Right atrium auricular region (tissue), 2 donors: ENCODE data around the gene PTGER3. TPM values are rescaled to one million over a fixed set of nuclear protein-coding genes. Genes with fewer than 3 reads are reported as not detected.
"Not testable (repeated sequence)": the region's sequence is repeated elsewhere in the genome, so short reads cannot be mapped to it uniquely, and the experiment has no call there.

Experiments
- DNase-seq: peaks from one replicate; pipeline ENCODE4 v3.0.0-alpha.2; 2019; ENCODE audit warnings: low spot score
- H3K27ac ChIP-seq, 2 donors: fragments of 200-600 bp; sonication (generic); 1 replicate in 1 of 2; 2 replicates in 1 of 2; pipeline ENCODE4 v1.5.1; 2016 to 2019
- H3K27me3 ChIP-seq, 2 donors: fragments of 200-600 bp; sonication (generic); one replicate each; pipeline versions ENCODE4 v1.5.1 to v1.6.0; 2017 to 2019
- H3K36me3 ChIP-seq: fragments of 200-600 bp; sonication (generic); one replicate; pipeline ENCODE4 v1.5.1; 2016
- H3K4me1 ChIP-seq, 2 donors: fragments of 200-600 bp; sonication (generic); one replicate each; pipeline versions ENCODE4 v1.5.1 to v1.6.0; 2017 to 2019
- H3K4me3 ChIP-seq, 2 donors: fragments of 200-600 bp; sonication (generic); 1 replicate in 1 of 2; 2 replicates in 1 of 2; pipeline ENCODE4 v1.5.1; 2017 to 2019; ENCODE audit warnings: mild to moderate bottlenecking in 1 of 2, moderate library complexity in 1 of 2
- H3K9me3 ChIP-seq, 2 donors: fragments of 200-600 bp; sonication (generic); one replicate each; pipeline ENCODE4 v1.5.1; 2019
- total RNA-seq, 2 donors: library from RNA; depleted of rRNA; stranded (reverse); fragments of >200 nt; gene quantifications; one replicate each; pipeline ENCODE4 v1.1.0, GENCODE V29; 2016
- TF ChIP-seq, protein P1 (sequence below), 2 donors: fragments of 200-600 bp; sonication (generic); IDR thresholded peaks; one replicate each; pipeline ENCODE4 v1.5.1; 2019; ENCODE audit warnings: antibody characterized with exemption in 2 of 2

The PTGER3 gene
- total RNA-seq, 2 donors from 2014 or later = 0.52 to 4.6 TPM

DNA sequence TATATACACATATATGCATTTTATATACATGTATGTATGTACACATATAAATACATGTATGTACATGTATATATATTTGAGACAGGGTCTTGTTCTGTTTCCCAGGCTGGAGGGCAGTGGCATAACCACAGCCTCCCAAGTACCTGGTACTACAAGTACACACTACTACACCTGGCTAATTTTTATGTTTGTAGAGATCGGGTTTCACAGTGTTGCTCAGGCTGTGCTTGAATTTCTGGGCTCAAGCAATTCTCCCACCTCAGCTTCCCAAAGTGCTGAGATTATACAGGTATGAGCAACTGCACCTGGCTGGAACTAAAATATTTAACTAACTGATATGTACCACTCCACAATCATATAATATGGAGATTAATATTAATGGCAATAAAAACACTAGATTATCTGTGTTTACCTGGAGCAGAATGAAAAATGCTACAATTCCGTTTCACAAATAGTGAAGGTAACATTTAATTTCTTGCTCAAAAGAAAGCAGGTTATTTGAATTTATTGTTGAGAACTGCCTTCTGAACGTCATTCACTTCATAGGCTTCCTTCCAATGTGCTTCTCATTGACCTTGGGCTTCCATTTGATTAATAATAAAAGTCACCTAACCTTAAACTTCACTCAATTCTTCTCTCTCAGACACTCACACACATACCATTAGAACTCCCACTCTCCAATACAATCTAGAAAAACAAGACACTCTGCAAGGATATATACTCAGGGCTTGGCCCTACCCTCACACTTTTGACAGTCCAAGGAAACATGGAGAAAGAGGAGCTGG lies 57.0 kb downstream of the PTGER3 start:
- Histone ChIP-seq H3K9me3 (no peaks in the 10 kb centered on the region), H3K27me3 (no peaks in the 10 kb centered on the region), H3K4me3 (no peak overlapping the region), H3K27ac (no peak overlapping the region), H3K4me1 (no peaks in the 10 kb centered on the region), H3K36me3 (no peaks in the 10 kb centered on the region)
- TF ChIP-seq, protein P1, sequence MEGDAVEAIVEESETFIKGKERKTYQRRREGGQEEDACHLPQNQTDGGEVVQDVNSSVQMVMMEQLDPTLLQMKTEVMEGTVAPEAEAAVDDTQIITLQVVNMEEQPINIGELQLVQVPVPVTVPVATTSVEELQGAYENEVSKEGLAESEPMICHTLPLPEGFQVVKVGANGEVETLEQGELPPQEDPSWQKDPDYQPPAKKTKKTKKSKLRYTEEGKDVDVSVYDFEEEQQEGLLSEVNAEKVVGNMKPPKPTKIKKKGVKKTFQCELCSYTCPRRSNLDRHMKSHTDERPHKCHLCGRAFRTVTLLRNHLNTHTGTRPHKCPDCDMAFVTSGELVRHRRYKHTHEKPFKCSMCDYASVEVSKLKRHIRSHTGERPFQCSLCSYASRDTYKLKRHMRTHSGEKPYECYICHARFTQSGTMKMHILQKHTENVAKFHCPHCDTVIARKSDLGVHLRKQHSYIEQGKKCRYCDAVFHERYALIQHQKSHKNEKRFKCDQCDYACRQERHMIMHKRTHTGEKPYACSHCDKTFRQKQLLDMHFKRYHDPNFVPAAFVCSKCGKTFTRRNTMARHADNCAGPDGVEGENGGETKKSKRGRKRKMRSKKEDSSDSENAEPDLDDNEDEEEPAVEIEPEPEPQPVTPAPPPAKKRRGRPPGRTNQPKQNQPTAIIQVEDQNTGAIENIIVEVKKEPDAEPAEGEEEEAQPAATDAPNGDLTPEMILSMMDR (IDR thresholded peaks at IDR 0.05) = no peak
- DNase-seq = no peak

DNA sequence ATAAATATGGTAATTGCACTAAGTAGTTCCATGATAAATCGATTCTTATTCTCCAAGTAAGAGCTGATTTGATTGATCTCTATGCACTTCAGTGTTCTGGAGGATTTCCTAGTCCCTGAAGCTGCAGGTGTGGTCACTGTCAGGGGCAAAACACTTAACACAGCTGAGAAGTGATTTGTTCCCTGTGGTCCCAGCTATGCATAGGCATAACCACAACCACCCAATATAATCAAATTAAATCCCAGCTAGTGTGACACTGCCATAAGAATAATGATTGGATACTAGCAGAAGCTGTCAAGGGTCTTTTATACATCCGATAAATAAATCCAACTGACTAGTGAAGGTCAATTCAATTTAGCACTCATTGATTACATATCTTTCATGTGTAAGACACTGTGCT lies 60.1 kb downstream of the PTGER3 start:
- no peaks in the 10 kb centered on the region for H3K9me3 ChIP-seq
- H3K27me3 ChIP-seq = no peaks in the 10 kb centered on the region
- no peaks in the 10 kb centered on the region for H3K36me3 ChIP-seq
- H3K4me1 ChIP-seq = no peaks in the 10 kb centered on the region
- no peak overlapping the region for H3K4me3 ChIP-seq
- TF ChIP-seq, protein P1 (IDR thresholded peaks at IDR 0.05) = no peak
- no peak overlapping the region for H3K27ac ChIP-seq
- no peak for DNase-seq

DNA sequence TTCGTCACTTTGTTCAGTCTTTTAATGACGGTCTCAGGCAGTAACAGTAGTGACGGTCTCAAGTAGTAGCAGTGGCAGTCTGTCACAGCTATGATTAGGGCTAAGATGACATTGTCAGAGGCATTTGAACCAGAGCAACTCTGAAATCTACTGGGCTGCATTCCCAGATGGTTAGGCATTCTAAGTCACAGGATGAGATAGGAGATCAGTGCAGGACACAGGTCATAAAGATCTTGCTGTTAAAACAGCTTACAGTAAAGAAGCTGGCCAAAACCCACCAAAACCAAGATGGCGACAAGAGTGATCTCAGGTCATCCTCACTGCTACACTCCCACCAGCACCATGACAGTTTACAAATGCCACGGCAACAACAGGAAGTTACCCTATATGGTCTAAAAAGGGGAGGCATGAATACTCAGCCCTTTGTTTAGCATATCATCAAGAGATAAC lies 61.8 kb downstream of the PTGER3 start:
- not testable (repeated sequence) for H3K36me3 ChIP-seq, H3K9me3 ChIP-seq, H3K4me3 ChIP-seq, H3K27ac ChIP-seq, DNase-seq, H3K27me3 ChIP-seq, H3K4me1 ChIP-seq

DNA sequence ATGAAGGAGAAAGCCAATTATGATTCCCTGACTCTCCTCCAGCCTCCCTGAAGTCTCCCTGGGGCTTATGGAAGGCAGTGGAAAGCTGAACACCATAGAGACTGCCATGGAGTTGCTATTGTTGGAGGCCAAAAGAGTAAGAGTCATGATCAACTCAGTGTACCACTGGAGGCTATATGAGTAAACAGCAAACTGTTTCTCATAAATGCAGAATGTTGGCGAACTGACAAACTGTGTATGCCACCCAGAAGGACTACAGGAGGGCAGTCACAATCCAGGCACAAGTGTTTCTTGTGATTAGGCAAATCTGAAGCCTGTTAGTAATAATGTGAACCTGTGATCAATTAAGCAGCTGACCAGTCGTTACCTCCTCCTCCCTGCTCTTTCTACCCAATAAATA lies 62.3 kb downstream of the PTGER3 start:
- H3K36me3 ChIP-seq, H3K9me3 ChIP-seq, H3K4me3 ChIP-seq, DNase-seq, H3K27me3 ChIP-seq, H3K27ac ChIP-seq, H3K4me1 ChIP-seq: not testable (repeated sequence)

DNA sequence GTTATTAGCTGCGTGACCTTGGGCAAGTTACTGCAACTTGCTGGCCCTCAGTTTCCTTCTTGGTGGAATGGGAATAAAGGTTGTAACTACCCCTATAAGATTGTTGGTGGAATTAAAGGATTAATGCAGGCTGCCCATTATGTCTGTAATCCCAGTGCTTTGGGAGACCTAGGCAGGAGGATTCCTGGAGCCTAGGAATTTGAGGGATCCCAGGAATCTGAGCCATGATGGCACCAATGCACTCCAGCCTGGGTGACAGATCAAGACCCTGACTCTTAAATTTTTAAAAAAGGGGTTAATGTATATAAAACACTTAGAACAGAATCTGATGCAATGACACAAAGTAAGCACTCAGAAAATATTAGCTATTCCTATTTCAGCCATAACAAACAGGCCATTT lies 67.3 kb downstream of the PTGER3 start:
- Histone ChIP-seq H3K4me3 (no peak overlapping the region), H3K4me1 (no peaks in the 10 kb centered on the region), H3K27me3 (no peaks in the 10 kb centered on the region), H3K36me3 (no peaks in the 10 kb centered on the region), H3K9me3 (no peaks in the 10 kb centered on the region), H3K27ac (no peak overlapping the region)
- DNase-seq = no peak
- TF ChIP-seq, protein P1 (IDR thresholded peaks at IDR 0.05) = no peak

DNA sequence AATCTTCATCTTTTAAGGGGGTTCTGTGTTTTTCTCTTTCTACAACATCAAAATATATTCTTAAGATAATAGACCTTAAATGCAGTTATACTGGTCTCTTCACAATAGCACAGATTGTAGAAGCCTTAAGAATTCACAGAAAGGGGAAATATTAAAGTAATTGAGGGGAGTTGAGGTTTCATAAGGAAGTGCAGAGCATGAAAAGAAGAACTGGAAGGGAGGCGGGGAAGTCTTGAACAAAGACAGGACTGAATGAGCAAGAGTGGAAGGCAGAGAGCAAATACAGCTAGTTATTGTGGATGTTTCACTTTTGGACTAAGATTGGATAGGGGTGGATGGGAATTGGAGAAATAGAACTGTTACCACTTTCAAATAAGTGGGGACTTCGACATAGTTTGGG lies 67.7 kb downstream of the PTGER3 start:
- TF ChIP-seq, protein P1 (IDR thresholded peaks at IDR 0.05) = no peak
- DNase-seq = no peak
- Histone ChIP-seq H3K27me3 (no peaks in the 10 kb centered on the region), H3K36me3 (no peaks in the 10 kb centered on the region), H3K4me1 (no peaks in the 10 kb centered on the region), H3K27ac (no peak overlapping the region), H3K9me3 (no peaks in the 10 kb centered on the region), H3K4me3 (no peak overlapping the region)

DNA sequence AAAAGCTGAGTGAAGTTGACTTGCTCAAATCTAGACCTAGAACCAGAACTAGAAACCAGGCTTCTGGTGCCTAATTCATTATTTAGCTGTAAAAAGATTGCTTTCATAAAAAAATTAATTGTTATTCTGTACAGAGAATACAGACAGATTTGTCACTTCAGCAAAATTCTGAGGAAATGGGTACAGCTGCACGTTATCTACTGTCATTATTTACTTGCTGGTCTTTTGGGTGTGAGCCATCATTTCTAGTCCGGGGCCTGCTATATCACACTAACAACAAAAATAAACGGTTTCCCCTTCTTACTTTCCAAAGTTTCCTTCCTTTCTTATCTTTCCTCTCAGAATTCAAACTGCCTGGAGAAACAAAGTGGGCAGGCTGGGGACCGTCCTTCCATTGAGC lies 68.3 kb downstream of the PTGER3 start:
- Histone ChIP-seq H3K27ac (no peak overlapping the region), H3K4me3 (no peak overlapping the region), H3K36me3 (no peaks in the 10 kb centered on the region), H3K27me3 (no peaks in the 10 kb centered on the region), H3K9me3 (no peaks in the 10 kb centered on the region), H3K4me1 (no peaks in the 10 kb centered on the region)
- TF ChIP-seq, protein P1 (IDR thresholded peaks at IDR 0.05) = no peak
- no peak for DNase-seq
